DOHH2 (cell line): ENCODE measurements around the gene PLB1.

ENCODE experiments used
- H3F3A ChIP-seq: fragments of 200-600 bp; sonication (generic), shearing (Covaris generic); 2 replicates; pipeline ENCODE4 v1.6.0; 2016; ENCODE audit warnings: antibody characterized with exemption, mild to moderate bottlenecking; ENCODE audit not compliant: control insufficient read depth, insufficient read depth
- H3K27ac ChIP-seq: fragments of 200-600 bp; sonication (generic); 2 replicates; pipeline ENCODE4 v1.5.1; 2014; ENCODE audit warnings: low read depth, mild to moderate bottlenecking, low read length, moderate library complexity
- H3K27me3 ChIP-seq: fragments of 200-600 bp; sonication (generic); 2 replicates; pipeline ENCODE4 v1.6.1; 2014; ENCODE audit warnings: mild to moderate bottlenecking, low read length, mixed read lengths; ENCODE audit not compliant: control insufficient read depth
- H3K36me3 ChIP-seq: fragments of 200-600 bp; sonication (generic); 2 replicates; pipeline ENCODE4 v1.6.1; 2014; ENCODE audit warnings: mild to moderate bottlenecking, low read length, moderate library complexity, mixed read lengths; ENCODE audit not compliant: control insufficient read depth
- H3K4me1 ChIP-seq: fragments of 200-600 bp; sonication (generic); 2 replicates; pipeline ENCODE4 v1.6.1; 2014; ENCODE audit warnings: mild to moderate bottlenecking, low read length, mixed read lengths; ENCODE audit not compliant: control insufficient read depth
- H3K4me2 ChIP-seq: fragments of 200-600 bp; sonication (generic); 2 replicates; pipeline ENCODE4 v1.6.0; 2014; ENCODE audit warnings: mild to moderate bottlenecking, low read length, moderate library complexity
- H3K4me3 ChIP-seq: fragments of 200-600 bp; sonication (generic); 2 replicates; pipeline ENCODE4 v1.5.1; 2014; ENCODE audit warnings: mild to moderate bottlenecking, low read length, mixed read lengths
- H3K79me2 ChIP-seq: fragments of 200-600 bp; sonication (generic); 2 replicates; pipeline ENCODE4 v1.6.1; 2014; ENCODE audit warnings: mild to moderate bottlenecking, low read length, mixed read lengths; ENCODE audit not compliant: control insufficient read depth
- H3K9me2 ChIP-seq: fragments of 200-600 bp; sonication (generic); replicated peaks from 2 replicates; pipeline ENCODE4 v1.6.1; 2014; ENCODE audit warnings: mild to moderate bottlenecking, low read length, mixed read lengths; ENCODE audit not compliant: control insufficient read depth
- H3K9me3 ChIP-seq: fragments of 200-600 bp; sonication (generic); 2 replicates; pipeline ENCODE4 v1.6.1; 2014; ENCODE audit warnings: antibody characterized with exemption, low read length, mixed read lengths; ENCODE audit not compliant: control insufficient read depth, insufficient read depth
- H4K20me1 ChIP-seq: fragments of 200-600 bp; sonication (generic); 2 replicates; pipeline ENCODE4 v1.6.0; 2014; ENCODE audit warnings: low read depth, mild to moderate bottlenecking, antibody characterized with exemption, low read length, moderate library complexity; ENCODE audit not compliant: control insufficient read depth, insufficient read depth
- EZH2phosphoT487 ChIP-seq: fragments of 200-600 bp; sonication (generic); IDR thresholded peaks from 2 replicates; pipeline ENCODE4 v1.6.1; 2017; ENCODE audit warnings: borderline replicate concordance, mild to moderate bottlenecking, antibody characterized with exemption, low read length, moderate library complexity, mixed read lengths
- TF ChIP-seq, protein P1 (sequence below): fragments of 200-600 bp; sonication (generic); IDR thresholded peaks from one replicate; pipeline ENCODE4 v1.5.1; 2014; ENCODE audit warnings: antibody characterized with exemption, mild to moderate bottlenecking, low read depth, low read length; ENCODE audit not compliant: poor library complexity, severe bottlenecking

PLB1 gene

DNA sequence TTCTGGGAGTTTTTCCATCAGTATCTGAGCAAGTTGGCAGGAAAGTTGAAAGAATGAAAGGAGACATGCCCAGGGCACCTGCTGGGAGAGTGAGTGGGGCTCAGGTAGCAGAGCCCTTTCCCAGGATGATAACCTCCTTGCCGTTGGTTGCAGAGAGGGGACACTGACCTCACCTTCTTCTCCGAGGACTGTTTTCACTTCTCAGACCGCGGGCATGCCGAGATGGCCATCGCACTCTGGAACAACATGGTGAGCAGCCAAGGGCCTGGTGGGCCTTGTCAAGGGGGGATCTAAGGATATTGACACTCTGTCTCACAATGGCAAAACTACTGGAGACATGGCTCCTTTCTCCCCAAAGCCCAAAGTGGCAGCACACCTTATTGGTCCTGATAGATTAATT lies 136.9 kb downstream of the PLB1 start:
- H3K79me2 ChIP-seq = no peaks in the 10 kb centered on the region
- H3K4me3 ChIP-seq = no peak overlapping the region
- TF ChIP-seq, protein P1, sequence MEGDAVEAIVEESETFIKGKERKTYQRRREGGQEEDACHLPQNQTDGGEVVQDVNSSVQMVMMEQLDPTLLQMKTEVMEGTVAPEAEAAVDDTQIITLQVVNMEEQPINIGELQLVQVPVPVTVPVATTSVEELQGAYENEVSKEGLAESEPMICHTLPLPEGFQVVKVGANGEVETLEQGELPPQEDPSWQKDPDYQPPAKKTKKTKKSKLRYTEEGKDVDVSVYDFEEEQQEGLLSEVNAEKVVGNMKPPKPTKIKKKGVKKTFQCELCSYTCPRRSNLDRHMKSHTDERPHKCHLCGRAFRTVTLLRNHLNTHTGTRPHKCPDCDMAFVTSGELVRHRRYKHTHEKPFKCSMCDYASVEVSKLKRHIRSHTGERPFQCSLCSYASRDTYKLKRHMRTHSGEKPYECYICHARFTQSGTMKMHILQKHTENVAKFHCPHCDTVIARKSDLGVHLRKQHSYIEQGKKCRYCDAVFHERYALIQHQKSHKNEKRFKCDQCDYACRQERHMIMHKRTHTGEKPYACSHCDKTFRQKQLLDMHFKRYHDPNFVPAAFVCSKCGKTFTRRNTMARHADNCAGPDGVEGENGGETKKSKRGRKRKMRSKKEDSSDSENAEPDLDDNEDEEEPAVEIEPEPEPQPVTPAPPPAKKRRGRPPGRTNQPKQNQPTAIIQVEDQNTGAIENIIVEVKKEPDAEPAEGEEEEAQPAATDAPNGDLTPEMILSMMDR = no peak
- no peak for TF ChIP-seq EZH2phosphoT487
- H3K4me2 ChIP-seq = no peak overlapping the region
- no peaks in the 10 kb centered on the region for H4K20me1 ChIP-seq
- H3K36me3 ChIP-seq = no peaks in the 10 kb centered on the region
- no peak overlapping the region for H3K27ac ChIP-seq
- H3K9me2 ChIP-seq = no peaks in the 10 kb centered on the region
- H3K4me1 ChIP-seq = no peaks in the 10 kb centered on the region
- no peaks in the 10 kb centered on the region for H3K9me3 ChIP-seq
- H3K27me3 ChIP-seq = peaks cover 2% of the 10 kb centered on the region; the same call in 1 of the 2 replicates
- H3F3A ChIP-seq = no peaks in the 10 kb centered on the region

DNA sequence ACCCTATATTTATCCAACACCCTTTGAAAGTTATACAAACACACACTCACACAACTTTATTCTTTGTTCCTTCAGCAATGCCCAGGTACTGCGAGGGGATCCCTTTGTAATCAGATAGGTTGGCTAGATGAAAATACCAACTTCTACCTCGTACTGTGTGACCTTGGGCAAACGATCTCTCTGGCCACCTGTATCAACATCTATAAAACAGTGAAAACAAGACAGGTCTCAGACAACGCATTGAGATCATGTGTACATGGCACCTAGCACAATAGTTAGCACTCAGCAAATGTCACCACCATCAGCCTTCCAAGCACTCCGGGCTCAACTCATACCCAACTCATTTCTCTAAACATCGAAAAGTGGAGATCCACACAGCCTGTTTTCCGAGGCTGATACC lies 137.3 kb downstream of the PLB1 start:
- TF ChIP-seq, protein P1 = no peak
- no peak for TF ChIP-seq EZH2phosphoT487
- H4K20me1 ChIP-seq = no peaks in the 10 kb centered on the region

GRCh38 chr2:28633746-28634145 lies 137.9 kb downstream of the PLB1 start:
- H3K36me3 ChIP-seq = no peaks in the 10 kb centered on the region
- no peaks in the 10 kb centered on the region for H3K4me1 ChIP-seq
- no peaks in the 10 kb centered on the region for H3K9me2 ChIP-seq
- H3K4me3 ChIP-seq = no peak overlapping the region
- H4K20me1 ChIP-seq = no peaks in the 10 kb centered on the region
- no peak overlapping the region for H3K27ac ChIP-seq
- no peaks in the 10 kb centered on the region for H3K9me3 ChIP-seq
- TF ChIP-seq, protein P1 = no peak
- TF ChIP-seq EZH2phosphoT487 = no peak
- peaks cover 2% of the 10 kb centered on the region; the same call in 1 of the 2 replicates for H3K27me3 ChIP-seq
- H3F3A ChIP-seq = no peaks in the 10 kb centered on the region
- no peaks in the 10 kb centered on the region for H3K79me2 ChIP-seq
- H3K4me2 ChIP-seq = no peak overlapping the region

More for the DNA sequence above, 137.3 kb downstream of the PLB1 start:
- H3K9me3 ChIP-seq = no peaks in the 10 kb centered on the region
- no peaks in the 10 kb centered on the region for H3K9me2 ChIP-seq
- no peaks in the 10 kb centered on the region for H3K36me3 ChIP-seq
- H3K27me3 ChIP-seq = peaks cover 2% of the 10 kb centered on the region; the same call in 1 of the 2 replicates
- no peaks in the 10 kb centered on the region for H3K79me2 ChIP-seq
- H3K4me2 ChIP-seq = no peak overlapping the region
- H3K27ac ChIP-seq = no peak overlapping the region
- no peaks in the 10 kb centered on the region for H3F3A ChIP-seq
- no peaks in the 10 kb centered on the region for H3K4me1 ChIP-seq
- H3K4me3 ChIP-seq = no peak overlapping the region

DNA sequence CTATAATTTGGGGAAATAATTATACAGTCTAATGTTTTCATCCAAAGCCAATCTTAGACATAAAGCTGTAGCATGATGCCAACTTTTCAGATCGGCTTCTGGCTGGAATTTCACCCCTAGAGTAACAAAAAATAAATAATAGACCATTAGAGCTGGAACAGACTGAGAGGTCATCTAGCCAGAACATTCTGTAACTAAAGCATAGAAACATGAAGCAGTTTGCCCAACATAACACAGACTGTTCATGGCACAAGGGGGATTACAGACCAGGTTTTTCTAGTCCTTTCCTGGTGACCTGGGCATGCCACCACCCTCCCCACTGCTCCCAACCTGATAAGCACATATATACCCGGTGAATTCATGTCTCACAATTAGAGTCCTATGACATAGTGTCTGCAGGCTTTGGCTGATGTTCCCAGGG lies 139.3 kb downstream of the PLB1 start:
- no peak overlapping the region for H3K4me2 ChIP-seq
- no peaks in the 10 kb centered on the region for H3K4me1 ChIP-seq
- no peak overlapping the region for H3K27ac ChIP-seq
- no peaks in the 10 kb centered on the region for H4K20me1 ChIP-seq
- H3K4me3 ChIP-seq = no peak overlapping the region
- H3F3A ChIP-seq = no peaks in the 10 kb centered on the region
- H3K9me2 ChIP-seq = no peaks in the 10 kb centered on the region
- TF ChIP-seq EZH2phosphoT487 = no peak
- TF ChIP-seq, protein P1 = no peak
- no peaks in the 10 kb centered on the region for H3K36me3 ChIP-seq
- no peaks in the 10 kb centered on the region for H3K9me3 ChIP-seq
- peaks cover 1% of the 10 kb centered on the region; the same call in 1 of the 2 replicates for H3K27me3 ChIP-seq
- no peaks in the 10 kb centered on the region for H3K79me2 ChIP-seq
